ENCODE data around the gene ZNF44.

- TF ChIP-seq CTCF (conservative IDR thresholded peaks at IDR 0.05; ENCODE audit: low read depth, low read length) (no peak), EZH2 (IDR thresholded peaks at IDR 0.05; ENCODE audit: low read length, unreplicated experiment) (no peak)
Measured at GRCh38 chr19:12247644-12248222, 47.0 kb downstream of the ZNF44 start.
